ENCODE data around the gene ENOX2.

GRCh38 chrX:130944230-130944629 is 41.2 kb upstream of the ENOX2 start:
- no peak for TF ChIP-seq CTCF (IDR thresholded peaks at IDR 0.05)
- no peak for TF ChIP-seq POLR2A (IDR thresholded peaks at IDR 0.05)
- TF ChIP-seq EP300 (IDR thresholded peaks at IDR 0.05): no peak

All from gastroesophageal sphincter (tissue), 3 donors.